RWPE2 (cell line): ENCODE data around the gene NID2.

Experiments
- ATAC-seq: fragments of 200-7000 bp; cut with Tn5 transposase; 3 replicates; pipeline ENCODE4 v1.9.1; 2021; ENCODE audit warnings: low read depth
- DNase-seq: peaks from one replicate; pipeline ENCODE4 v3.0.0-alpha.2; 2020; ENCODE audit warnings: low spot score
- H3K27ac ChIP-seq: fragments of 450-650 bp; 2 replicates; pipeline ENCODE4 v1.5.1; 2017; ENCODE audit warnings: mild to moderate bottlenecking; ENCODE audit not compliant: poor library complexity, severe bottlenecking
- H3K27me3 ChIP-seq: fragments of 250-450 bp; sonication (Bioruptor Pico); 2 replicates; pipeline ENCODE4 v1.5.1; 2021; ENCODE audit warnings: mild to moderate bottlenecking, moderate library complexity; ENCODE audit not compliant: insufficient read depth, poor library complexity, severe bottlenecking
- H3K36me3 ChIP-seq: fragments of 250-450 bp; sonication (Bioruptor Pico); 2 replicates; pipeline ENCODE4 v1.5.1; 2020; ENCODE audit warnings: low read depth, mild to moderate bottlenecking, moderate library complexity
- H3K4me1 ChIP-seq: fragments of 250-450 bp; sonication (Bioruptor Pico); 2 replicates; pipeline ENCODE4 v1.5.1; 2021; ENCODE audit warnings: mild to moderate bottlenecking, moderate library complexity; ENCODE audit not compliant: insufficient read depth, poor library complexity, severe bottlenecking
- H3K4me3 ChIP-seq: fragments of 250-450 bp; sonication (Bioruptor Pico); 2 replicates; pipeline ENCODE4 v1.5.1; 2021; ENCODE audit warnings: mild to moderate bottlenecking, moderate library complexity; ENCODE audit not compliant: severe bottlenecking
- H3K9me3 ChIP-seq: fragments of 250-450 bp; sonication (Bioruptor Pico); 2 replicates; pipeline ENCODE4 v1.5.1; 2021; ENCODE audit warnings: mild to moderate bottlenecking, moderate library complexity; ENCODE audit not compliant: severe bottlenecking
- CTCF ChIP-seq: fragments of 450-650 bp; IDR thresholded peaks from one replicate; pipeline ENCODE4 v1.5.1; 2017; ENCODE audit warnings: mild to moderate bottlenecking, moderate library complexity; ENCODE audit not compliant: poor library complexity, severe bottlenecking

Gene NID2

GRCh38 chr14:52080158-52080800 is 11.4 kb upstream of the NID2 start:
- H3K36me3 ChIP-seq, result no peaks in the 10 kb centered on the region
- no peaks in the 10 kb centered on the region for H3K27me3 ChIP-seq
- peaks cover 47% of the 10 kb centered on the region for H3K4me1 ChIP-seq
- peak; percentile 64 for ATAC-seq
- no peak for TF ChIP-seq CTCF
- H3K4me3 ChIP-seq, result no peak overlapping the region
- peaks cover 4% of the 10 kb centered on the region for H3K9me3 ChIP-seq
- no peak for DNase-seq
- peak overlapping the region; percentile 86 for H3K27ac ChIP-seq

GRCh38 chr14:52079239-52079959 is 10.5 kb upstream of the NID2 start:
- Histone ChIP-seq H3K4me3 (no peak overlapping the region), H3K27me3 (no peaks in the 10 kb centered on the region), H3K9me3 (peaks cover 1% of the 10 kb centered on the region), H3K36me3 (no peaks in the 10 kb centered on the region), H3K27ac (peak overlapping the region; percentile 86), H3K4me1 (peaks cover 47% of the 10 kb centered on the region)
- no peak for TF ChIP-seq CTCF
- DNase-seq (no peak), ATAC-seq (peak; percentile 22)

GRCh38 chr14:52078721-52079120 is 9.9 kb upstream of the NID2 start:
- Histone ChIP-seq H3K4me1 (peaks cover 47% of the 10 kb centered on the region), H3K36me3 (no peaks in the 10 kb centered on the region), H3K27ac (peak overlapping the region; percentile 86), H3K27me3 (no peaks in the 10 kb centered on the region), H3K9me3 (no peaks in the 10 kb centered on the region), H3K4me3 (no peak overlapping the region)
- DNase-seq (no peak), ATAC-seq (no peak)
- no peak for TF ChIP-seq CTCF

- no peak for DNase-seq
- no peak for TF ChIP-seq CTCF
- Histone ChIP-seq H3K27ac (peak overlapping the region; percentile 86), H3K36me3 (no peaks in the 10 kb centered on the region), H3K9me3 (no peaks in the 10 kb centered on the region), H3K27me3 (no peaks in the 10 kb centered on the region), H3K4me1 (peaks cover 51% of the 10 kb centered on the region), H3K4me3 (no peak overlapping the region)
- ATAC-seq, result peak; percentile 63
These were observed 9.3 kb upstream of the NID2 start for GRCh38 chr14:52078095-52078531.
